ENCODE data around the gene FBXW8. TPM values are rescaled to one million over a fixed set of nuclear protein-coding genes. Genes with fewer than 3 reads are reported as not detected.

FBXW8 gene
- total and polyA plus RNA-seq, 2 donors from 2014 or later: 3.3 to 20.3 TPM

GRCh38 chr12:117052386-117053049, 141.8 kb downstream of the FBXW8 start:
- H3K9ac ChIP-seq (ENCODE audit: low read length in 3 of 3): no peak overlapping the region
- H3K9me3 ChIP-seq (ENCODE audit: control insufficient read depth in 2 of 3, insufficient read depth in 1 of 3, low read length in 3 of 3): no peaks in the 10 kb centered on the region
- H3K4me3 ChIP-seq (ENCODE audit: low read length in 3 of 3): no peak overlapping the region
- no peak for TF ChIP-seq CTCF (IDR thresholded peaks at IDR 0.05; ENCODE audit: borderline replicate concordance, extremely low read depth, insufficient read depth)
- no peaks in the 10 kb centered on the region for H3K27me3 ChIP-seq (ENCODE audit: control insufficient read depth, insufficient read depth, low read length)
- intact Hi-C loops (cut with DNase I): no loop called here
- peaks cover 0 to 7% (median 0%) of the 10 kb centered on the region in 3 donors for H3K4me1 ChIP-seq (ENCODE audit: control insufficient read depth in 2 of 3, insufficient read depth in 2 of 3, low read depth in 1 of 3, low read length in 3 of 3)
- no peak for FAIRE-seq
- H3K36me3 ChIP-seq (ENCODE audit: control insufficient read depth in 2 of 3, insufficient read depth in 3 of 3, low read length in 3 of 3): no peaks in the 10 kb centered on the region
- no peak overlapping the region for H3K27ac ChIP-seq (ENCODE audit: low read depth in 2 of 2, low read length in 2 of 2)
- no peak for DNase-seq

DNA sequence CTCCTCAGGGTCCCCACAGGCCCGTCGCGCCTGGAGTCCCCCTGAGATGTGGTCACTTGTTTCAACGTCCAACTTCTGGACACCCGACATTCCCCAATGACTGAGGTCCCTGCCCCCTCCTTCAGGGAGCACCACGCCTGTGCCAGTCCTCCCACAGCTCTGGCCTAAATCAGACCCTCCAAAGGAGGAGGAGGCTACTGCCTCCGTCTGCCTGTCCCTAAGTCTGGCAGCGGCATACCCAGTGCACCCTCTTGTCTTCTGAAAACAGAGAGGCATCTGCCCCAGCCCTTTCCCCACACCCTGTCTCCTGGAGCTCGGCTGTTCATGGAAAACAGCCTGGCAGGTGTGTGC, 142.3 kb downstream of the FBXW8 start:
- H3K9me3 ChIP-seq (ENCODE audit: control insufficient read depth in 2 of 3, insufficient read depth in 1 of 3, low read length in 3 of 3): no peaks in the 10 kb centered on the region
- intact Hi-C loops (cut with DNase I): no loop called here
- H3K36me3 ChIP-seq (ENCODE audit: control insufficient read depth in 2 of 3, insufficient read depth in 3 of 3, low read length in 3 of 3): no peaks in the 10 kb centered on the region
- no peak overlapping the region for H3K9ac ChIP-seq (ENCODE audit: low read length in 3 of 3)
- no peaks in the 10 kb centered on the region for H3K27me3 ChIP-seq (ENCODE audit: control insufficient read depth, insufficient read depth, low read length)
- FAIRE-seq (no peak), DNase-seq (no peak)
- no peak overlapping the region for H3K4me3 ChIP-seq (ENCODE audit: low read length in 3 of 3)
- H3K4me1 ChIP-seq (ENCODE audit: control insufficient read depth in 2 of 3, insufficient read depth in 2 of 3, low read depth in 1 of 3, low read length in 3 of 3): peaks cover 0 to 7% (median 0%) of the 10 kb centered on the region in 3 donors
- TF ChIP-seq CTCF (IDR thresholded peaks at IDR 0.05; ENCODE audit: borderline replicate concordance, extremely low read depth, insufficient read depth): no peak
- H3K27ac ChIP-seq (ENCODE audit: low read depth in 2 of 2, low read length in 2 of 2): no peak overlapping the region

GRCh38 chr12:117053597-117054201, 142.9 kb downstream of the FBXW8 start:
- H3K27me3 ChIP-seq (ENCODE audit: control insufficient read depth, insufficient read depth, low read length): no peaks in the 10 kb centered on the region
- no peak overlapping the region for H3K4me3 ChIP-seq (ENCODE audit: low read length in 3 of 3)
- H3K9me3 ChIP-seq (ENCODE audit: control insufficient read depth in 2 of 3, insufficient read depth in 1 of 3, low read length in 3 of 3): no peaks in the 10 kb centered on the region
- H3K36me3 ChIP-seq (ENCODE audit: control insufficient read depth in 2 of 3, insufficient read depth in 3 of 3, low read length in 3 of 3): no peaks in the 10 kb centered on the region
- no peak for TF ChIP-seq CTCF (IDR thresholded peaks at IDR 0.05; ENCODE audit: borderline replicate concordance, extremely low read depth, insufficient read depth)
- intact Hi-C loops (cut with DNase I): no loop called here
- DNase-seq: no peak
- no peak overlapping the region for H3K27ac ChIP-seq (ENCODE audit: low read depth in 2 of 2, low read length in 2 of 2)
- peaks cover 0 to 5% (median 0%) of the 10 kb centered on the region in 3 donors for H3K4me1 ChIP-seq (ENCODE audit: control insufficient read depth in 2 of 3, insufficient read depth in 2 of 3, low read depth in 1 of 3, low read length in 3 of 3)
- no peak for FAIRE-seq
- no peak overlapping the region for H3K9ac ChIP-seq (ENCODE audit: low read length in 3 of 3)

Measured in kidney (tissue), 14 donors.